ENCODE measurements around the gene GLP2R.

GLP2R gene

GRCh38 chr17:9929871-9930270 lies 104.1 kb downstream of the GLP2R start:
- no peak overlapping the region for H3K27ac Mint-ChIP-seq
- no peak for TF ChIP-seq CTCF (IDR thresholded peaks at IDR 0.05)
- H3K36me3 Mint-ChIP-seq (ENCODE audit: low read depth): no peaks in the 10 kb centered on the region
- H3K27me3 Mint-ChIP-seq (ENCODE audit: low read depth, poor library complexity): peaks cover 20% of the 10 kb centered on the region
- H3K4me3 Mint-ChIP-seq: no peak overlapping the region
- H3K4me1 Mint-ChIP-seq: peaks cover 39% of the 10 kb centered on the region
- no peaks in the 10 kb centered on the region for H3K9me3 Mint-ChIP-seq
- DNase-seq: no peak

DNA sequence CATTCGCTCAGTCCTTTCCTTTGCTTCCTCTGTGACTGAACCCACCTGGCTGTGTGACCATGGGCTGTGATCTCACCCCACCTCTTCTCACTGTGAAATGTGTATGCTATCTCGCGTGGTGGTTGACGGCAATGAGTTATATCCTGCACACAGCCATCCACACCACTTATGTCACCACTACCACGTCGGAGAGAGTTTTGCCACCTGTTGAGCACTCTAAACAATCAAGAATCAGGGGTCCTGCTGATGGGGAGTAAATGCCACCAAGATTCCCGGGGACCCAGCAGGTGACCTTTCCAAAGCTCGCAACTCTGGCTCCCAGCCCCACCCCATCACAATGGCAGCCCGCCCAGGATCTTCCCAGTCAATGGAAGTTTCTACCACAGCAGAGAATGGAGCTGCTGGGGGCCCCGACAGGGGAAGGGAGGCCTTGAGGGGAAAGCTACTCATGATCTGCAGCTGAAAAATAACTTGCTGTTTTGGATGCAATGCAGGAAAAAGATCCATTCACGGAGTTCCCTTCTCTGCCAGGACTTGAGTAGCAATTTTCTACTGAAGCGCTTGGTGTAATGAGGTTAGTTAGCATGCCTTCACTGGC lies 105.5 kb downstream of the GLP2R start:
- DNase-seq: no peak
- Mint-ChIP-seq H3K9me3 (peaks cover 6% of the 10 kb centered on the region), H3K27ac (no peak overlapping the region), H3K27me3 (ENCODE audit: low read depth, poor library complexity) (peaks cover 25% of the 10 kb centered on the region), H3K4me3 (no peak overlapping the region), H3K4me1 (peaks cover 27% of the 10 kb centered on the region), H3K36me3 (ENCODE audit: low read depth) (no peaks in the 10 kb centered on the region)
- TF ChIP-seq CTCF (IDR thresholded peaks at IDR 0.05): no peak

DNA sequence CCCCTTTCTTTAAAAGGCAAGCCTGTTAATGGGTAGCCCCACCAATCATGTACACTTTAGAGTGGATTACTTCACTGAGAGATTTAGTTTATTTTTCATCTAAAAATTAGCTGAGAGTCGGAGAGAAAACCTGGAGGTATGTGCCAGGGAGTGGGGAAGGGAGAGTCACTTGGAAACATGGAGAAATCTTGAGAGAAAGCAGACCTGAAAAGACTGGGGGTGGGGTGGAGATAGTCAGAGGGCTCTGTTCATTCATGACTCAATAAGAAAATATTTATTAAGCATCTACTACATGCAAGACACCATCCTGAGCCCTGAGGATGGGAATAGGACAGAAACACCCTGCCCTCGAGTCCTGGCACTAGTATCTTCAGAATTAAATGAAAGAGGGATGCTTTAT lies 106.8 kb downstream of the GLP2R start:
- no peaks in the 10 kb centered on the region for H3K36me3 Mint-ChIP-seq (ENCODE audit: low read depth)
- TF ChIP-seq CTCF (IDR thresholded peaks at IDR 0.05): no peak
- no peak overlapping the region for H3K27ac Mint-ChIP-seq

DNA sequence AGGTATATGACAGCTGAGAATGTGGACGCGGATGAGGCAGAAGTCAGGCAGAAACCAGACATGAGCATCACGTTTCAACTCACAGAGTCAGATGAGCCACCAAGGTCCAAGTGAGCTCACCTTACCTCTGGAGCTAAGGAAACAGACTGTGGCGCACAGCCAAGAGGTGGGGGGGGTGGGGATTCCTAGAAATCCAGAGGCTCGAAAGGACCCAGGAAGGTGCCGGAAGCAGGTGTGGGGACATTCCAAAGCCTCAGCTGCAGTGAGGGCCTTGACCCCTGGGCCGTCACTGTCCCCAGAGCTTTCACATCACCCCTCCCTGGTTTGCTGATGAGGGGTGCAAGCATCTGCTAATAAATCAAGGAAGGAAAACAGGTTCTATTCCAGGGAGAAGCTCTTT lies 108.6 kb downstream of the GLP2R start:
- H3K9me3 Mint-ChIP-seq: peaks cover 14% of the 10 kb centered on the region
- peaks cover 22% of the 10 kb centered on the region for H3K27me3 Mint-ChIP-seq (ENCODE audit: low read depth, poor library complexity)
- H3K36me3 Mint-ChIP-seq (ENCODE audit: low read depth): no peaks in the 10 kb centered on the region
- no peak for TF ChIP-seq CTCF (IDR thresholded peaks at IDR 0.05)
- no peak overlapping the region for H3K27ac Mint-ChIP-seq
- DNase-seq: no peak
- peaks cover 9% of the 10 kb centered on the region for H3K4me1 Mint-ChIP-seq
- no peak overlapping the region for H3K4me3 Mint-ChIP-seq

More for the DNA sequence above, 106.8 kb downstream of the GLP2R start:
- DNase-seq: no peak
- H3K27me3 Mint-ChIP-seq (ENCODE audit: low read depth, poor library complexity): peaks cover 25% of the 10 kb centered on the region
- peaks cover 11% of the 10 kb centered on the region for H3K9me3 Mint-ChIP-seq
- H3K4me1 Mint-ChIP-seq: peaks cover 20% of the 10 kb centered on the region
- no peak overlapping the region for H3K4me3 Mint-ChIP-seq

DNA sequence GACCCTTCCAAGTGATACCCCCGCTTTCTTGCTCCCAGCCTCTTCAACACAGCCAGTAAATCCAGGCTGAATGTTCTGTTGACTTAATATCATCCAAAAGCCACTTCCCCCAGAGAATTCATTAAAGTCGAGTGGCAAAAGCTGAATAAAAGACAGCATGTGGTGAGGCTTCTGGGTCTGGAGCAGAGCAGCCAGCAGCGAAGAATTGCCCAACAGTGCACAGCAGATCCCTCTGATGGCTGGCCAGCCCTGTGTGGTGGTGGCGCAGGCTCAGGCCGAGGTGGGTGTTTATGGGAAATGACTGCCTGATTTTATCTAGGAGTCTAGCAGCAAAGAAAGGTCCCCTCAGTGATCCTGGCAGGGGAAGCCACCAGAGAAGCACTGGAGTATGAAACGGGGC lies 109.7 kb downstream of the GLP2R start:
- Mint-ChIP-seq H3K36me3 (ENCODE audit: low read depth) (no peaks in the 10 kb centered on the region), H3K4me1 (peaks cover 9% of the 10 kb centered on the region), H3K27ac (no peak overlapping the region), H3K27me3 (ENCODE audit: low read depth, poor library complexity) (peaks cover 22% of the 10 kb centered on the region), H3K9me3 (peaks cover 14% of the 10 kb centered on the region), H3K4me3 (no peak overlapping the region)
- no peak for DNase-seq
- no peak for TF ChIP-seq CTCF (IDR thresholded peaks at IDR 0.05)

DNA sequence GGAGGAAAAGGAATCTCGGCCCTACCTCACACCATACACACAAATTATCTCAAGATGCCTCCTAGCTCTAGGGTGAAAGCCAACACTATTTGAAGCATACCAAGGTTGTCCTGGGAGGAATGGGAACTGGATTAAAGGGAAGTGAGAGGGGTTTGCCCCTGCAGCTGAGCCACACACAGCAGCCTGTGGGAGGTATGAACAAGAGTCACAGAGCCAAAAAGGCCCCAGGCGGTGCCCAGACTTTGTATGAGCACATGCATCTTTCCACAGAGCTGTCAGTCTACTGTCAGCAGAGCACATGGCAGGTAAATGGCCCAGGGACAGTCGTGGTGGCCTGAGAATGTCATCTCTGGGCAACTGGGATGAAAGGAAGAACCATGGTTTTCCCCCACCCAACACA lies 110.4 kb downstream of the GLP2R start:
- H3K4me1 Mint-ChIP-seq: peaks cover 8% of the 10 kb centered on the region
- no peak for TF ChIP-seq CTCF (IDR thresholded peaks at IDR 0.05)
- DNase-seq: no peak
- peaks cover 18% of the 10 kb centered on the region for H3K27me3 Mint-ChIP-seq (ENCODE audit: low read depth, poor library complexity)
- no peaks in the 10 kb centered on the region for H3K36me3 Mint-ChIP-seq (ENCODE audit: low read depth)
- no peak overlapping the region for H3K4me3 Mint-ChIP-seq
- peaks cover 14% of the 10 kb centered on the region for H3K9me3 Mint-ChIP-seq
- H3K27ac Mint-ChIP-seq: no peak overlapping the region

Data from nephron progenitor cell (in vitro differentiated cells).